Measurements from ENCODE around the gene IKBKE.

Gene IKBKE

GRCh38 chr1:206500046-206500445 lies 29.8 kb downstream of the IKBKE start:
- Histone ChIP-seq H3K9me2 (replicated peaks; ENCODE audit: control insufficient read depth, low read length) (no peaks in the 10 kb centered on the region), H3K4me1 (ENCODE audit: control insufficient read depth, low read length) (peaks cover 32% of the 10 kb centered on the region), H3K36me3 (ENCODE audit: control insufficient read depth, low read length) (0 out of 2 replicates have a peak, but pooled peaks cover 1% of the 10 kb centered on the region), H3F3A (ENCODE audit: control insufficient read depth, insufficient read depth) (no peaks in the 10 kb centered on the region), H3K79me2 (ENCODE audit: control insufficient read depth, low read length) (no peaks in the 10 kb centered on the region), H3K9me3 (ENCODE audit: control insufficient read depth, insufficient read depth, low read length) (no peaks in the 10 kb centered on the region), H3K27ac (ENCODE audit: low read depth, low read length) (no peak overlapping the region), H3K4me3 (ENCODE audit: low read length) (no peak overlapping the region), H3K27me3 (ENCODE audit: control insufficient read depth, low read length) (peaks cover 29% of the 10 kb centered on the region), H4K20me1 (ENCODE audit: control insufficient read depth, insufficient read depth, low read depth, low read length) (peaks cover 10% of the 10 kb centered on the region), H3K4me2 (ENCODE audit: low read length) (no peak overlapping the region)
- TF ChIP-seq EZH2phosphoT487 (IDR thresholded peaks at IDR 0.05; ENCODE audit: borderline replicate concordance, low read length): no peak
- no peak for TF ChIP-seq CTCF (IDR thresholded peaks at IDR 0.05; ENCODE audit: low read depth, low read length, poor library complexity, severe bottlenecking)

- TF ChIP-seq CTCF (IDR thresholded peaks at IDR 0.05; ENCODE audit: low read depth, low read length, poor library complexity, severe bottlenecking) (no peak), EZH2phosphoT487 (IDR thresholded peaks at IDR 0.05; ENCODE audit: borderline replicate concordance, low read length) (no peak)
- Histone ChIP-seq H3K27me3 (ENCODE audit: control insufficient read depth, low read length) (peaks cover 48% of the 10 kb centered on the region), H3K4me1 (ENCODE audit: control insufficient read depth, low read length) (peaks cover 14% of the 10 kb centered on the region)
Observed at GRCh38 chr1:206501881-206502280, 31.6 kb downstream of the IKBKE start.

GRCh38 chr1:206502403-206502802 lies 32.1 kb downstream of the IKBKE start:
- H3F3A ChIP-seq (ENCODE audit: control insufficient read depth, insufficient read depth): no peaks in the 10 kb centered on the region
- H3K9me3 ChIP-seq (ENCODE audit: control insufficient read depth, insufficient read depth, low read length): no peaks in the 10 kb centered on the region
- H3K4me3 ChIP-seq (ENCODE audit: low read length): no peak overlapping the region
- H3K4me1 ChIP-seq (ENCODE audit: control insufficient read depth, low read length): peaks cover 11% of the 10 kb centered on the region
- no peak overlapping the region for H3K4me2 ChIP-seq (ENCODE audit: low read length)
- no peak overlapping the region for H3K27ac ChIP-seq (ENCODE audit: low read depth, low read length)
- H3K27me3 ChIP-seq (ENCODE audit: control insufficient read depth, low read length): peaks cover 53% of the 10 kb centered on the region
- H4K20me1 ChIP-seq (ENCODE audit: control insufficient read depth, insufficient read depth, low read depth, low read length): no peaks in the 10 kb centered on the region
- H3K36me3 ChIP-seq (ENCODE audit: control insufficient read depth, low read length): no peaks in the 10 kb centered on the region
- no peaks in the 10 kb centered on the region for H3K9me2 ChIP-seq (replicated peaks; ENCODE audit: control insufficient read depth, low read length)
- H3K79me2 ChIP-seq (ENCODE audit: control insufficient read depth, low read length): no peaks in the 10 kb centered on the region
- TF ChIP-seq CTCF (IDR thresholded peaks at IDR 0.05; ENCODE audit: low read depth, low read length, poor library complexity, severe bottlenecking) (no peak), EZH2phosphoT487 (IDR thresholded peaks at IDR 0.05; ENCODE audit: borderline replicate concordance, low read length) (no peak)

More at GRCh38 chr1:206501881-206502280, 31.6 kb downstream of the IKBKE start:
- H3F3A ChIP-seq (ENCODE audit: control insufficient read depth, insufficient read depth): no peaks in the 10 kb centered on the region
- H3K9me2 ChIP-seq (replicated peaks; ENCODE audit: control insufficient read depth, low read length): no peaks in the 10 kb centered on the region
- no peaks in the 10 kb centered on the region for H3K9me3 ChIP-seq (ENCODE audit: control insufficient read depth, insufficient read depth, low read length)
- H3K79me2 ChIP-seq (ENCODE audit: control insufficient read depth, low read length): no peaks in the 10 kb centered on the region
- no peak overlapping the region for H3K4me2 ChIP-seq (ENCODE audit: low read length)
- H3K36me3 ChIP-seq (ENCODE audit: control insufficient read depth, low read length): no peaks in the 10 kb centered on the region
- no peak overlapping the region for H3K27ac ChIP-seq (ENCODE audit: low read depth, low read length)
- peaks cover 3% of the 10 kb centered on the region; the same call in 1 of the 2 replicates for H4K20me1 ChIP-seq (ENCODE audit: control insufficient read depth, insufficient read depth, low read depth, low read length)
- H3K4me3 ChIP-seq (ENCODE audit: low read length): no peak overlapping the region

Data from DOHH2 (cell line).